ENCODE data around the gene ADAMTS6.

DNA sequence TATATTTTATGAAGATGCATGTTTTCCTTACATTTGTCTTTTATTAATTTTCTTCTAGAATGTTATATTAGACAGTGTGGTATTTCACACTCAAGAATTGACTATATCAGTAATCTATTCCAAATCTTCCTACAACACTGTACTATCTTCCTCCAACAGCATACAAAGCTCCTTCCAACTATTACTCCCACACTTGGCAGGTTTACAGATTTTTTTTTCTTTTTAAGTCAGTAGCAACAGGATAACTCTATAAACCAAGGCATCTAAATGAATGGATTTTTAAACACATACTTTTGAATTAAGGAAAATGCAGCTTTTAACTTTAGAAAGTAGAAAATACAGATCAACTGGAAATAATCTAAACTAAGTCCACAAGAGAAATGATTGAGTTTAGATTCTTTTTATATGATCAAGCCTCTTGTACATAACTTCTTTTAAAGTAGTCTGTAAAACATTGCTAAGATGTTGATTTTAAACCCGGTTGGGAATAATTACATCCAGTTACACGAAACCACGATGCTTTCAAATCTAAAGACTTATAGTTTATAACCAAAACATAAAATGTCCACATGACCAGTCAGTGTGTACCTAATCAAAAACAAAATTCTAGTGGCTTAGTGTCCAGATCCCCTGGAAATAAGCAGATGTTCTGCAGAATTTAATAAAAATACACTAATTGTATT is 281.6 kb downstream of the ADAMTS6 start:
- TF ChIP-seq, protein P1, sequence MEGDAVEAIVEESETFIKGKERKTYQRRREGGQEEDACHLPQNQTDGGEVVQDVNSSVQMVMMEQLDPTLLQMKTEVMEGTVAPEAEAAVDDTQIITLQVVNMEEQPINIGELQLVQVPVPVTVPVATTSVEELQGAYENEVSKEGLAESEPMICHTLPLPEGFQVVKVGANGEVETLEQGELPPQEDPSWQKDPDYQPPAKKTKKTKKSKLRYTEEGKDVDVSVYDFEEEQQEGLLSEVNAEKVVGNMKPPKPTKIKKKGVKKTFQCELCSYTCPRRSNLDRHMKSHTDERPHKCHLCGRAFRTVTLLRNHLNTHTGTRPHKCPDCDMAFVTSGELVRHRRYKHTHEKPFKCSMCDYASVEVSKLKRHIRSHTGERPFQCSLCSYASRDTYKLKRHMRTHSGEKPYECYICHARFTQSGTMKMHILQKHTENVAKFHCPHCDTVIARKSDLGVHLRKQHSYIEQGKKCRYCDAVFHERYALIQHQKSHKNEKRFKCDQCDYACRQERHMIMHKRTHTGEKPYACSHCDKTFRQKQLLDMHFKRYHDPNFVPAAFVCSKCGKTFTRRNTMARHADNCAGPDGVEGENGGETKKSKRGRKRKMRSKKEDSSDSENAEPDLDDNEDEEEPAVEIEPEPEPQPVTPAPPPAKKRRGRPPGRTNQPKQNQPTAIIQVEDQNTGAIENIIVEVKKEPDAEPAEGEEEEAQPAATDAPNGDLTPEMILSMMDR (IDR thresholded peaks at IDR 0.05), result no peak
- TF ChIP-seq ZFX (IDR thresholded peaks at IDR 0.05; ENCODE audit: borderline replicate concordance), result no peak

Measured in 22Rv1 (cell line).